SIG-M5 (cell line): Measurements from ENCODE around the gene RSU1.

Experiments used
- DNase-seq: peaks from one replicate; lab custom pipeline; 2025; lab: John Stamatoyannopoulos, UW

The RSU1 gene

GRCh38 chr10:16602104-16602775 is 215.0 kb downstream of the RSU1 start:
- no peak for DNase-seq

- no peak for DNase-seq
Observed at GRCh38 chr10:16599662-16600061, 217.6 kb downstream of the RSU1 start.

GRCh38 chr10:16597656-16598055 is 219.6 kb downstream of the RSU1 start:
- no peak for DNase-seq

GRCh38 chr10:16592378-16592777 is 224.8 kb downstream of the RSU1 start:
- no peak for DNase-seq

- DNase-seq: no peak
Observed at GRCh38 chr10:16586358-16587138, 230.7 kb downstream of the RSU1 start.

GRCh38 chr10:16585103-16585502 is 232.1 kb downstream of the RSU1 start:
- DNase-seq: no peak

- DNase-seq: no peak
Observed at GRCh38 chr10:16583382-16583781, 233.8 kb downstream of the RSU1 start.

GRCh38 chr10:16581202-16581601 is 236.0 kb downstream of the RSU1 start:
- DNase-seq: peak; percentile 20

GRCh38 chr10:16570731-16571130 is 246.5 kb downstream of the RSU1 start:
- DNase-seq: no peak

GRCh38 chr10:16566202-16566805 is 250.9 kb downstream of the RSU1 start:
- DNase-seq: no peak

- DNase-seq: no peak
Observed at GRCh38 chr10:16565604-16566003, 251.6 kb downstream of the RSU1 start.

GRCh38 chr10:16562891-16563290 is 254.3 kb downstream of the RSU1 start:
- DNase-seq: no peak

GRCh38 chr10:16559236-16559773 is 257.9 kb downstream of the RSU1 start:
- DNase-seq: no peak

GRCh38 chr10:16547973-16548372 is 269.3 kb downstream of the RSU1 start:
- no peak for DNase-seq

GRCh38 chr10:16545116-16545736 is 272.0 kb downstream of the RSU1 start:
- DNase-seq: no peak

GRCh38 chr10:16544591-16544990 is 272.6 kb downstream of the RSU1 start:
- no peak for DNase-seq

GRCh38 chr10:16544099-16544498 is 273.1 kb downstream of the RSU1 start:
- DNase-seq: no peak
